Neural cell (in vitro differentiated cells): Measurements from ENCODE around the gene DDHD1.

Source experiments
- CTCF ChIP-seq: fragments of 450-650 bp; IDR thresholded peaks from 2 replicates; pipeline ENCODE4 v1.5.1; 2014; ENCODE audit warnings: antibody characterized with exemption, mild to moderate bottlenecking, moderate library complexity; ENCODE audit not compliant: poor library complexity, severe bottlenecking
- EP300 ChIP-seq: fragments of 450-650 bp; conservative IDR thresholded peaks from 2 replicates; pipeline ENCODE4 v1.6.1; 2014; ENCODE audit warnings: antibody characterized with exemption, mild to moderate bottlenecking, moderate library complexity; ENCODE audit not compliant: poor library complexity, severe bottlenecking
- EZH2 ChIP-seq: fragments of 200-600, 300-800 bp; shearing (Covaris generic), sonication (generic); IDR thresholded peaks from 2 replicates; pipeline ENCODE4 v1.6.1; 2014; ENCODE audit warnings: antibody characterized with exemption, low read length, borderline replicate concordance, mild to moderate bottlenecking; ENCODE audit not compliant: insufficient read depth, poor library complexity, severe bottlenecking
- MXI1 ChIP-seq: fragments of 450-650 bp; conservative IDR thresholded peaks from 2 replicates; pipeline ENCODE4 v1.6.1; 2014; ENCODE audit warnings: antibody characterized with exemption, mild to moderate bottlenecking; ENCODE audit not compliant: poor library complexity, severe bottlenecking
- POLR2AphosphoS5 ChIP-seq: IDR thresholded peaks from 2 replicates; pipeline ENCODE4 v1.6.1; 2012
- REST ChIP-seq: IDR thresholded peaks from 2 replicates; pipeline ENCODE4 v1.6.1; 2012; ENCODE audit warnings: borderline replicate concordance

GRCh38 chr14:53149668-53150316 is 3.3 kb downstream of the DDHD1 start:
- TF ChIP-seq POLR2AphosphoS5 (no peak), CTCF (no peak), REST (no peak), EP300 (no peak), MXI1 (no peak), EZH2 (no peak)
